Kidney (tissue), 14 donors: ENCODE results near the gene RANBP1. TPM values are rescaled to one million over a fixed set of nuclear protein-coding genes. Genes with fewer than 3 reads are reported as not detected.
A peak's percentile ranks its signal among the peaks of the same experiment; 100 is the strongest.
"Not testable (repeated sequence)": the region's sequence is repeated elsewhere in the genome, so short reads cannot be mapped to it uniquely, and the experiment has no call there.

Experiments
- DNase-seq, 5 donors: peaks; one replicate each; pipeline ENCODE4 v3.0.0-alpha.2; 2013 to 2020
- FAIRE-seq: peaks from 2 replicates; lab custom pipeline; 2012; peaks lifted over from hg19 to GRCh38; lab: Jason Lieb, UNC
- H3K27ac ChIP-seq, 2 donors: one replicate each; pipeline ENCODE4 v1.7.0; 2013; ENCODE audit warnings: low read depth in 2 of 2, low read length in 2 of 2, inconsistent platforms in 1 of 2
- H3K27me3 ChIP-seq: one replicate; pipeline ENCODE4 v1.7.1; 2013; ENCODE audit warnings: low read length, inconsistent platforms; ENCODE audit not compliant: control insufficient read depth, insufficient read depth
- H3K36me3 ChIP-seq, 3 donors: one replicate each; pipeline versions ENCODE4 v1.7.0 to v1.7.1; 2013; ENCODE audit warnings: low read length in 3 of 3, control low read depth in 1 of 3, inconsistent platforms in 1 of 3; ENCODE audit not compliant: insufficient read depth in 3 of 3, control insufficient read depth in 2 of 3
- H3K4me1 ChIP-seq, 3 donors: one replicate each; pipeline versions ENCODE4 v1.7.0 to v1.7.1; 2013; ENCODE audit warnings: low read length in 3 of 3, inconsistent platforms in 1 of 3, low read depth in 1 of 3; ENCODE audit not compliant: control insufficient read depth in 2 of 3, insufficient read depth in 2 of 3
- H3K4me3 ChIP-seq, 3 donors: one replicate each; pipeline versions ENCODE4 v1.7.0 to v1.8.1; 2013; ENCODE audit warnings: low read length in 3 of 3, control low read depth in 1 of 3, inconsistent platforms in 1 of 3
- H3K9ac ChIP-seq, 3 donors: one replicate each; pipeline versions ENCODE4 v1.7.0 to v1.7.1; 2013; ENCODE audit warnings: low read length in 3 of 3, control low read depth in 1 of 3, inconsistent platforms in 1 of 3
- H3K9me3 ChIP-seq, 3 donors: one replicate each; pipeline versions ENCODE4 v1.7.0 to v1.7.1; 2013; ENCODE audit warnings: low read length in 3 of 3, control low read depth in 1 of 3, inconsistent platforms in 1 of 3; ENCODE audit not compliant: control insufficient read depth in 2 of 3, insufficient read depth in 1 of 3
- intact Hi-C: fragments of 100-400 bp; cut with DNase I; formaldehyde crosslinking; loops from one replicate; pipeline ENCODE4 v1.11.1; 2022
- polyA plus RNA-seq: library from polyadenylated mRNA; stranded (reverse); fragments of 350-450 nt; fragmentation: Illumina TruSeq; extraction: RNeasy Lipid Tissue Mini Kit (QIAGEN cat#74804); gene quantifications from one replicate; pipeline ENCODE4 v1.2.3, GENCODE V29; 2014; ENCODE audit warnings: low read depth, low replicate concordance; ENCODE audit not compliant: insufficient read depth
- total RNA-seq: library from RNA; stranded (reverse); fragmentation: NEBNext Ultra II Directional; extraction: Animal tissue kit (Norgen Biotek cat#: 25700); gene quantifications from one replicate; pipeline ENCODE4 v1.2.1, GENCODE V29; 2021
- TF ChIP-seq, protein P1 (sequence below): IDR thresholded peaks from 3 replicates; pipeline ENCODE4 v1.5.1; 2012; ENCODE audit warnings: mild to moderate bottlenecking, moderate library complexity, borderline replicate concordance; ENCODE audit not compliant: insufficient read depth; ENCODE audit errors: extremely low read depth
- donor health status: control.
- donor health status: control.
- donor health status: control.
- donor health status: control.
- donor health status: control.
- donor health status: DM: yes; HTN: yes; CAD: no.
- donor health status: Normal renal cell carcinoma (clear cell type).

RANBP1 gene
- total and polyA plus RNA-seq, 2 donors from 2014 or later, result 67.2 to 80.5 TPM

DNA sequence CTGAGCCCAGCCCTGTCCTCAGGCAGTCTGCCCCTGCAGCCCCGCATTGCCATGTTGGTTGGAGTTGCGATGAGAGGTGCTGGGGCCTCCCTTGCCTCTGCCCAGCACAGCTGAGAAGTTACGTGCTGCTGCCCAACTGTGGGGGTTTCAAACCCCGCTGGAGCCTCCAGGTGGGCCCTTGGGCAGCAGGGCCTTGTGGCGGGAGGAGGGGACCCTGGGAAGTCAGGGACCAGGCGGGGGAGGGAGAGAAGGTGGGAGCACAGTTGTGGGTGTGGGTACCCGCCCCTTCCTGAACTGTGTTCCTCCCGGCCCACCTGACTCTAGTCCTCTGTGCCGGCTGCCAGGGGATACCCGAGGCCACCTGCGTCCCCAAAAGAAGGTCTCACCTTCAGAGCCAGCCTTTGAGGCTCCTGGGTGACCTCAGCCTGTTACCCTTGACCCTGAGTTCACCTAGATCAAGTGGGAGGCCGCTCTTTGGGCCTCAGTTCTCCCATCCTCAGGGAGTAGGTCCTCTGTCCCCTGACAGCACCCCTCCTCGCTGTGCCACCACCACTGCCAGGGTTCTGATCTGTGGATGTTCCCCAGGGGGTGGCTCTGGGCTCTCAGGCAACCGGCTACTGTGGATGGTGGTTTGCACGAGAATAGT lies 42.6 kb downstream of the RANBP1 start:
- no peaks in the 10 kb centered on the region for H3K4me1 ChIP-seq
- H3K27me3 ChIP-seq, result no peaks in the 10 kb centered on the region
- intact Hi-C loops, result loop anchor here (10.0 kb wide), 1 partner anchor 136 kb away; no protein-coding TSS in a partner anchor
- H3K4me3 ChIP-seq, result no peak overlapping the region
- TF ChIP-seq, protein P1, sequence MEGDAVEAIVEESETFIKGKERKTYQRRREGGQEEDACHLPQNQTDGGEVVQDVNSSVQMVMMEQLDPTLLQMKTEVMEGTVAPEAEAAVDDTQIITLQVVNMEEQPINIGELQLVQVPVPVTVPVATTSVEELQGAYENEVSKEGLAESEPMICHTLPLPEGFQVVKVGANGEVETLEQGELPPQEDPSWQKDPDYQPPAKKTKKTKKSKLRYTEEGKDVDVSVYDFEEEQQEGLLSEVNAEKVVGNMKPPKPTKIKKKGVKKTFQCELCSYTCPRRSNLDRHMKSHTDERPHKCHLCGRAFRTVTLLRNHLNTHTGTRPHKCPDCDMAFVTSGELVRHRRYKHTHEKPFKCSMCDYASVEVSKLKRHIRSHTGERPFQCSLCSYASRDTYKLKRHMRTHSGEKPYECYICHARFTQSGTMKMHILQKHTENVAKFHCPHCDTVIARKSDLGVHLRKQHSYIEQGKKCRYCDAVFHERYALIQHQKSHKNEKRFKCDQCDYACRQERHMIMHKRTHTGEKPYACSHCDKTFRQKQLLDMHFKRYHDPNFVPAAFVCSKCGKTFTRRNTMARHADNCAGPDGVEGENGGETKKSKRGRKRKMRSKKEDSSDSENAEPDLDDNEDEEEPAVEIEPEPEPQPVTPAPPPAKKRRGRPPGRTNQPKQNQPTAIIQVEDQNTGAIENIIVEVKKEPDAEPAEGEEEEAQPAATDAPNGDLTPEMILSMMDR, result no peak
- H3K9me3 ChIP-seq, result no peaks in the 10 kb centered on the region
- DNase-seq (no peak), FAIRE-seq (no peak)
- no peak overlapping the region for H3K9ac ChIP-seq
- H3K36me3 ChIP-seq, result no peaks in the 10 kb centered on the region
- no peak overlapping the region for H3K27ac ChIP-seq

DNA sequence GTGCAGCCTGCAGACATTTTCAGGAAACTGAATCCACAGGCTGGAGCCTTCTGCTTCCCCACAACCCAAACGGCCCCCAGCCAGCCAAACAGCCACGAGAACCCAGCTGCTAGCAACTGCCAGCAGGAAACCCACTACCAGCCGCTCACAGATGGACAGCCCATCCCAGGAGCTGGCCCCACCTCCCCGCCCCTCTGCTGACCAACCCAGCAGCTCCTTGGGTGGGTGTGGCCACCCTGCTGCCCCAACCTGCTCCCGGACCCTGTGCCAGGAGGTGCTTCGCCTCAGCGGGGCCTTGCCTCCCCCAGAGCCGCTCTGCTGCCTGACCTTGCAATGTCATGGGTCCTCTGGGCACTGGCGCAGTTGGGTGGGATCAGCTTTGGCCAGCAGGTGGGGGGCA lies 43.2 kb downstream of the RANBP1 start:
- Histone ChIP-seq H3K9ac (no peak overlapping the region), H3K9me3 (no peaks in the 10 kb centered on the region), H3K4me1 (no peaks in the 10 kb centered on the region), H3K4me3 (no peak overlapping the region), H3K36me3 (no peaks in the 10 kb centered on the region), H3K27me3 (no peaks in the 10 kb centered on the region), H3K27ac (no peak overlapping the region)
- FAIRE-seq (no peak), DNase-seq (peak in 4 of 5 donors; percentile 49 to 79 (median 60))
- intact Hi-C loops, result loop anchor here (10.0 kb wide), 1 partner anchor 136 kb away; no protein-coding TSS in a partner anchor
- TF ChIP-seq, protein P1, result no peak

DNA sequence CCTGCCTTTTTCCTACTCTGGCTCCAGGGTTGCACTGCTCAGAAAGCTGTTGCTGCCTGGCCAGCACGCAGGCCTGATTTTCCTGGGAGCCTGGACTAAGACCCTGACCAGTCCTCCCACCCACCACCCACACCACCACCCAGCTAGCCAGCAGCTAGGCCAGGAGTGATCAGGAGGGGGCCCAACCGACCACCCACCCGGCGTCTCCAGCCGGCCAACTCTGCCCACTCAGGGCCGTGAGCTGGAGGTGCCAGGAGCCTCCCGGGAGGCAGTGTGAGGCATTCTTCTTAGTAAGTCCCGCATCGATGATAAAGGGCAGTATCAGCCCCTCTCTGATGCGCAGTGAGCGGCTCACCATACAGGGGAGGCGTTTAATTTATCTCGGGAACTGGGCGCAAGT lies 43.6 kb downstream of the RANBP1 start:
- not testable (repeated sequence) for DNase-seq, H3K9me3 ChIP-seq, H3K27me3 ChIP-seq, FAIRE-seq, H3K36me3 ChIP-seq, H3K4me1 ChIP-seq, H3K4me3 ChIP-seq, H3K27ac ChIP-seq, H3K9ac ChIP-seq
- intact Hi-C loops, result loop anchor here (10.0 kb wide), 1 partner anchor 135 kb away; no protein-coding TSS in a partner anchor

DNA sequence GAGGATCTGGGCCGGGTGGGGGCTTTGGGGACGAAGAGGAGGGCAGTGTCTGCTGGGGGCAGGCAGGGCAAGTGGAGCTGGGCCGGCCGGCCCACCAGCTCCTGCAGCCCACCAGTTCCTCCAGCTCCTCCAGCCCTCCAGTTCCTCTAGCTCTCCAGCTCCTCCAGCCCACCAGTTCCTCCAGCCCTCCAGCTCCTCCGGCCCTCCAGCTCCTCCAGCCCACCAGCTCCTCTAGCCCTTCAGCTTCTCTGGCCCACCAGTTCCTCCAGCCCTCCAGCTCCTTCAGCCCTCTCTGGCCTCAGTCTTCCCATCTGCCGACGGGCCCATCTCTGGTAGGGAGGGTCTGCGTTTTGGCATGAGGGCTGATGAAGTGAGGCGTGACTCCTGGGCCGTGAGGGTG lies 44.1 kb downstream of the RANBP1 start:
- Histone ChIP-seq H3K9ac (no peak overlapping the region), H3K36me3 (no peaks in the 10 kb centered on the region), H3K4me3 (no peak overlapping the region), H3K9me3 (no peaks in the 10 kb centered on the region), H3K27me3 (no peaks in the 10 kb centered on the region), H3K27ac (no peak overlapping the region), H3K4me1 (no peaks in the 10 kb centered on the region)
- DNase-seq (no peak), FAIRE-seq (no peak)
- TF ChIP-seq, protein P1, result no peak
- intact Hi-C loops, result loop anchor here (5.0 kb wide), 1 partner anchor 102 kb away; no protein-coding TSS in a partner anchor
